ENCODE measurements around the gene DRC1. TPM values are rescaled to one million over a fixed set of nuclear protein-coding genes. Genes with fewer than 3 reads are reported as not detected.

DRC1 gene
- polyA plus RNA-seq, 2 of the 4 experiments (the other 2 are of a cell fraction): 0.21 to 0.39 TPM

- TF ChIP-seq ATOH8 (CRISPR knock-in tag; IDR thresholded peaks at IDR 0.05; ENCODE audit: low read depth) (0 out of 2 replicates have a peak, but pooled peaks have one; percentile 38), CTCF (IDR thresholded peaks at IDR 0.05) (peak; percentile 100), HMGXB4 (CRISPR knock-in tag; IDR thresholded peaks at IDR 0.05; ENCODE audit: borderline replicate concordance) (no peak), NPAS2 (CRISPR knock-in tag; IDR thresholded peaks at IDR 0.05; ENCODE audit: borderline replicate concordance) (no peak), ESRRA (IDR thresholded peaks at IDR 0.05; ENCODE audit: borderline replicate concordance, low read length) (no peak), KDM1A (IDR thresholded peaks at IDR 0.05; ENCODE audit: low read depth) (no peak), RCOR1 (IDR thresholded peaks at IDR 0.05; ENCODE audit: low read depth, low read length) (no peak), PBX3 (IDR thresholded peaks at IDR 0.05) (no peak), ZFP36 (IDR thresholded peaks at IDR 0.05; ENCODE audit: borderline replicate concordance, partially characterized antibody) (no peak), HEYL (CRISPR knock-in tag; IDR thresholded peaks at IDR 0.05) (no peak), BCL3 (IDR thresholded peaks at IDR 0.05) (peak; percentile 89; the same call in 2 of the 3 replicates), JUN (IDR thresholded peaks at IDR 0.05) (peak in 1 of 2 experiments; percentile 75; a peak in 3 of 5 replicates), EHF (CRISPR knock-in tag; IDR thresholded peaks at IDR 0.05) (no peak; the same call in 1 of the 2 replicates), ZSCAN20 (CRISPR knock-in tag; IDR thresholded peaks at IDR 0.05) (no peak), CHD4 (IDR thresholded peaks at IDR 0.05; ENCODE audit: borderline replicate concordance) (no peak), EHMT2 (IDR thresholded peaks at IDR 0.05; ENCODE audit: low read depth) (no peak), HOXB5 (CRISPR knock-in tag; IDR thresholded peaks at IDR 0.05) (no peak), HDAC2 (IDR thresholded peaks at IDR 0.05) (no peak), FOXS1 (CRISPR knock-in tag; IDR thresholded peaks at IDR 0.05) (no peak), RFX5 (IDR thresholded peaks at IDR 0.05) (no peak)
Measured at GRCh38 chr2:26503231-26503880, 101.6 kb downstream of the DRC1 start (continued).

- FAIRE-seq (no peak), ATAC-seq (no peak), DNase-seq (ENCODE audit: low read depth in 1 of 2, low spot score in 1 of 2) (no peak)
- ChIA-PET CTCF (interaction anchor here (0.5 to 13.8 kb wide), 48 partner anchors 8 to 302 kb away, joined by 3 to 167 read pairs (median 4); partner anchors contain the start of genes ADGRF3, DRC1, OTOF and SELENOI), POLR2A (interaction anchor here (0.7 to 1.4 kb wide), 2 partner anchors 142 to 158 kb away, joined by 3 read pairs; partner anchors contain the start of gene SELENOI)
- WGBS (ENCODE audit: missing lambda C conversion rate): 63% methylated on average over 13 of the region's 13 CpGs
- no peak for TF ChIP-seq CTCF (IDR thresholded peaks at IDR 0.05)
- TF ChIP-seq CHD4 (IDR thresholded peaks at IDR 0.05; ENCODE audit: borderline replicate concordance): no peak
- TF ChIP-seq CBX2 (IDR thresholded peaks at IDR 0.05; ENCODE audit: borderline replicate concordance, low read depth): no peak
- no peak for TF ChIP-seq HOXB5 (CRISPR knock-in tag; IDR thresholded peaks at IDR 0.05)
- no peak for TF ChIP-seq CBX8 (IDR thresholded peaks at IDR 0.05)
- no peak for TF ChIP-seq JUN (IDR thresholded peaks at IDR 0.05)
- TF ChIP-seq EHF (CRISPR knock-in tag; IDR thresholded peaks at IDR 0.05): no peak
- no peak for TF ChIP-seq ZC3H11A (IDR thresholded peaks at IDR 0.05)
- TF ChIP-seq PBX3 (IDR thresholded peaks at IDR 0.05): no peak
- Histone ChIP-seq H3K9me3 (no peaks in the 10 kb centered on the region), H3K4me2 (peak overlapping the region; percentile 97), H3K27ac (peak overlapping the region; percentile 82 to 91), H3K4me3 (peak overlapping the region; percentile 63), H3K4me1 (peaks cover 5% of the 10 kb centered on the region; the same call in 1 of the 3 replicates)
Measured at GRCh38 chr2:26504002-26504401, 102.3 kb downstream of the DRC1 start.
